ENCODE results near the gene ID3.
A peak's percentile ranks its signal among the peaks of the same experiment; 100 is the strongest.

GRCh38 chr1:23544444-23545389, 14.6 kb downstream of the ID3 start:
- TF ChIP-seq POLR2AphosphoS5 (IDR thresholded peaks at IDR 0.05) = no peak
- TF ChIP-seq, protein P1, sequence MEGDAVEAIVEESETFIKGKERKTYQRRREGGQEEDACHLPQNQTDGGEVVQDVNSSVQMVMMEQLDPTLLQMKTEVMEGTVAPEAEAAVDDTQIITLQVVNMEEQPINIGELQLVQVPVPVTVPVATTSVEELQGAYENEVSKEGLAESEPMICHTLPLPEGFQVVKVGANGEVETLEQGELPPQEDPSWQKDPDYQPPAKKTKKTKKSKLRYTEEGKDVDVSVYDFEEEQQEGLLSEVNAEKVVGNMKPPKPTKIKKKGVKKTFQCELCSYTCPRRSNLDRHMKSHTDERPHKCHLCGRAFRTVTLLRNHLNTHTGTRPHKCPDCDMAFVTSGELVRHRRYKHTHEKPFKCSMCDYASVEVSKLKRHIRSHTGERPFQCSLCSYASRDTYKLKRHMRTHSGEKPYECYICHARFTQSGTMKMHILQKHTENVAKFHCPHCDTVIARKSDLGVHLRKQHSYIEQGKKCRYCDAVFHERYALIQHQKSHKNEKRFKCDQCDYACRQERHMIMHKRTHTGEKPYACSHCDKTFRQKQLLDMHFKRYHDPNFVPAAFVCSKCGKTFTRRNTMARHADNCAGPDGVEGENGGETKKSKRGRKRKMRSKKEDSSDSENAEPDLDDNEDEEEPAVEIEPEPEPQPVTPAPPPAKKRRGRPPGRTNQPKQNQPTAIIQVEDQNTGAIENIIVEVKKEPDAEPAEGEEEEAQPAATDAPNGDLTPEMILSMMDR (IDR thresholded peaks at IDR 0.05) = peak; percentile 79 to 95 (median 92)
